ENCODE data around the gene ZBED2. TPM values are rescaled to one million over a fixed set of nuclear protein-coding genes. Genes with fewer than 3 reads are reported as not detected.

Gene ZBED2
- total and polyA plus RNA-seq, 2 donors (not counting 3 experiments of a cell fraction or from before 2014, with no cell fraction given), result not detected

DNA sequence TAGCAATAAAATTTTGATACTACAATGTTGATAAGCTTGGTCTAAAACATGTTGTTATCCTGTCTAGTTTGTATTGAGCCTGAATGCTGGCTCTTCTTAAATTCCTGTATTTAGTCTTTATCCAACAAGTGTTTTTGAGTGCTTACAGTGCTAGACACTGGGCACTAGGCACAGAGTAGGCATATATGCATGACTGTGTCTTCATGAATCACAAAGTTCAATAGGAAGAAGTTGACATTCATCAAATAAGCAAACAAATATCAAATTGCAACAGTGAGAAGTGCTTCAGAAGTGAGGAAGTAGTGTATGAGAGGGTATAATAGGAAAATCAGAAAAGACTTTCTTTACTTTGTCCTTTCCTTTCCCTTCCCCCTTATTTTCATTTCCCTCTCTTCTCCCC, 46.4 kb downstream of the ZBED2 start:
- no peaks in the 10 kb centered on the region for H3K4me1 ChIP-seq (ENCODE audit: control insufficient read depth, extremely low read depth, insufficient read depth, low read length)
- intact Hi-C loops (cut with micrococcal nuclease) (no loop called here), dilution Hi-C loops (cut with MboI; ENCODE audit: extremely low pct_ligation_motif_present, low sequenced_read_pairs) (no loop called here)
- FAIRE-seq, result no peak
- CTCF ChIA-PET, result no interaction called here
- no peaks in the 10 kb centered on the region for H3K9me1 ChIP-seq (replicated peaks; ENCODE audit: control insufficient read depth, extremely low read depth, insufficient read depth, low read length)
- no peaks in the 10 kb centered on the region for H3K9me3 ChIP-seq (replicated peaks; ENCODE audit: control insufficient read depth, insufficient read depth, low read length)
- H3K27me3 ChIP-seq (ENCODE audit: control insufficient read depth in 2 of 2, insufficient read depth in 2 of 2, low read length in 2 of 2), result peaks cover 0 to 2% of the 10 kb centered on the region in 2 experiments
- TF ChIP-seq EZH2 (IDR thresholded peaks at IDR 0.05; ENCODE audit: borderline replicate concordance, low read depth, low read length, severe bottlenecking) (no peak), POLR2AphosphoS5 (IDR thresholded peaks at IDR 0.05; ENCODE audit: insufficient read depth, low read depth, low read length) (no peak), JUN (IDR thresholded peaks at IDR 0.05; ENCODE audit: borderline replicate concordance, insufficient read depth, insufficient read length, low read depth) (no peak), FOS (IDR thresholded peaks at IDR 0.05; ENCODE audit: borderline replicate concordance, insufficient read depth, low read length) (no peak), GATA2 (IDR thresholded peaks at IDR 0.05; ENCODE audit: insufficient read depth, insufficient read length, low read depth, low read length) (no peak), MYC (IDR thresholded peaks at IDR 0.05; ENCODE audit: low read depth, low read length) (no peak), POLR2A (IDR thresholded peaks at IDR 0.05; ENCODE audit: low read depth, low read length) (no peak)
- TF ChIP-seq, protein P1, sequence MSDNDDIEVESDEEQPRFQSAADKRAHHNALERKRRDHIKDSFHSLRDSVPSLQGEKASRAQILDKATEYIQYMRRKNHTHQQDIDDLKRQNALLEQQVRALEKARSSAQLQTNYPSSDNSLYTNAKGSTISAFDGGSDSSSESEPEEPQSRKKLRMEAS (IDR thresholded peaks at IDR 0.05; ENCODE audit: insufficient read depth, insufficient read length), result no peak
- TF ChIP-seq, protein P2, sequence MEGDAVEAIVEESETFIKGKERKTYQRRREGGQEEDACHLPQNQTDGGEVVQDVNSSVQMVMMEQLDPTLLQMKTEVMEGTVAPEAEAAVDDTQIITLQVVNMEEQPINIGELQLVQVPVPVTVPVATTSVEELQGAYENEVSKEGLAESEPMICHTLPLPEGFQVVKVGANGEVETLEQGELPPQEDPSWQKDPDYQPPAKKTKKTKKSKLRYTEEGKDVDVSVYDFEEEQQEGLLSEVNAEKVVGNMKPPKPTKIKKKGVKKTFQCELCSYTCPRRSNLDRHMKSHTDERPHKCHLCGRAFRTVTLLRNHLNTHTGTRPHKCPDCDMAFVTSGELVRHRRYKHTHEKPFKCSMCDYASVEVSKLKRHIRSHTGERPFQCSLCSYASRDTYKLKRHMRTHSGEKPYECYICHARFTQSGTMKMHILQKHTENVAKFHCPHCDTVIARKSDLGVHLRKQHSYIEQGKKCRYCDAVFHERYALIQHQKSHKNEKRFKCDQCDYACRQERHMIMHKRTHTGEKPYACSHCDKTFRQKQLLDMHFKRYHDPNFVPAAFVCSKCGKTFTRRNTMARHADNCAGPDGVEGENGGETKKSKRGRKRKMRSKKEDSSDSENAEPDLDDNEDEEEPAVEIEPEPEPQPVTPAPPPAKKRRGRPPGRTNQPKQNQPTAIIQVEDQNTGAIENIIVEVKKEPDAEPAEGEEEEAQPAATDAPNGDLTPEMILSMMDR (IDR thresholded peaks at IDR 0.05; ENCODE audit: extremely low read depth in 1 of 2, insufficient read depth in 1 of 2, low read depth in 1 of 2, low read length in 2 of 2), result no peak
- H2AFZ ChIP-seq (ENCODE audit: low read depth, low read length), result no peak overlapping the region
- DNase-seq (ENCODE audit: low read depth, low spot score), result no peak
- H4K20me1 ChIP-seq (replicated peaks; ENCODE audit: control insufficient read depth, extremely low read depth, insufficient read depth, low read length), result no peaks in the 10 kb centered on the region
- H3K4me2 ChIP-seq (ENCODE audit: insufficient read depth, low read length), result no peak overlapping the region
- no peaks in the 10 kb centered on the region for H3K36me3 ChIP-seq (ENCODE audit: control insufficient read depth in 2 of 2, extremely low read depth in 1 of 2, insufficient read depth in 2 of 2, low read length in 2 of 2)
- POLR2A ChIA-PET, result no interaction called here
- H3K27ac ChIP-seq (ENCODE audit: insufficient read depth, low read depth, low read length), result no peak overlapping the region
- no peak overlapping the region for H3K9ac ChIP-seq (replicated peaks; ENCODE audit: extremely low read depth, insufficient read depth, low read length)
- no TSS peak for BruUV-seq (replicated peaks)
- no peak overlapping the region for H3K4me3 ChIP-seq (replicated peaks in 1 of 3; ENCODE audit: insufficient read depth in 1 of 3, low read depth in 1 of 3, low read length in 3 of 3)
- H3K79me2 ChIP-seq (ENCODE audit: control insufficient read depth, insufficient read depth, low read length), result no peaks in the 10 kb centered on the region

Data from endothelial cell of umbilical vein (primary cell).